Stomach (tissue), 4 donors: ENCODE data around the gene ARHGEF12.

Source experiments
- CTCF ChIP-seq, 7 experiments: fragments of 450-650 bp in 4 of 7; fragments of 200-600 bp in 3 of 7; sonication (generic) in 3 of 7; IDR thresholded peaks; one replicate each; pipeline ENCODE4 v1.5.1; 2016 to 2019; ENCODE audit warnings: antibody characterized with exemption in 7 of 7, control low read depth in 2 of 7, mild to moderate bottlenecking in 1 of 7
- POLR2A ChIP-seq, 4 donors: fragments of 450-650 bp; IDR thresholded peaks; one replicate each; pipeline ENCODE4 v1.6.1; 2016; ENCODE audit warnings: antibody characterized with exemption in 4 of 4, control low read depth in 2 of 4, mild to moderate bottlenecking in 1 of 4, moderate library complexity in 1 of 4
- POLR2AphosphoS5 ChIP-seq, 3 donors: sonication (generic); formaldehyde crosslinking; IDR thresholded peaks; one replicate each; pipeline ENCODE4 v1.6.1; 2016; ENCODE audit warnings: antibody characterized with exemption in 3 of 3

- TF ChIP-seq CTCF (IDR thresholded peaks at IDR 0.05) (no peak), POLR2AphosphoS5 (IDR thresholded peaks at IDR 0.05) (no peak), POLR2A (IDR thresholded peaks at IDR 0.05) (no peak)
These were observed 191.0 kb downstream of the ARHGEF12 start for GRCh38 chr11:120527111-120527761.
